ENCODE results near the gene MSMP. TPM values are rescaled to one million over a fixed set of nuclear protein-coding genes. Genes with fewer than 3 reads are reported as not detected.

The MSMP gene
- total RNA-seq, 2 donors from 2014 or later, result 2.1 TPM; not detected in 1

DNA sequence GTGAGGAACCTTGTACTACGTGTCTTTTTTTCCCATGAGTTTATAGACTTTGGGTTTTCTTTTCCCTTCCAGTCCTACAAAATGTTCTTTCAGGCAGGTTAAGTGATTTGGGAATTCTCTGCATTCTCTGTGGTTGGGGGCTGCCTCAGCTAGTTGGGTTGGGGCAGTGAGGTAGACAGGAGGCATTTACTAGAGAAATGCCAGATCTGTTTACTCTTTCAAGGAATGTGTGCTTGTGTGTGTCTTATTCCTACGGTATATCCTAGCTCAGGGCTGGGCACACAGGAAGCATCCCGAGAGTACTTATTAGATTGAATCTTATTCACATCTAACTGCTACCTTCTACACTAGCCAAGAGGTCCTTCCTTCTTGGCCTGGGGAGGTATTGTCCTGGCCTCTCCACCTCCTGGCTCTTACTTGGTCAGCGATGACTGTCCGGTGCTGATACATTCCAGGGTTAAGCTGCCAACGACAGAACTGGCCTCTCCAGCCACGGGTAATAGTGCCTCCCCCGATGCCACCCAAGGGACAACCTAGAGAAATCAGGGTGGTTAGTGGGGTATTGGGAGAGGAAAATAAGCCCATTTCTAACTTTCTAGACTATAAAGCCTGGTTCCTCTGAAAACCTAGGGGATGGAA, 10.1 kb downstream of the MSMP start:
- Histone ChIP-seq H3K27ac (no peak overlapping the region), H3K9me3 (no peaks in the 10 kb centered on the region), H3K27me3 (no peaks in the 10 kb centered on the region), H3K4me3 (no peak overlapping the region), H3K36me3 (peaks cover 6% of the 10 kb centered on the region), H3K4me1 (peaks cover 12% of the 10 kb centered on the region), H3K9ac (ENCODE audit: low read depth in 2 of 2, low read length in 2 of 2) (peak overlapping the region in 1 of 2 donors; percentile 26)
- DNase-seq, result no peak
- TF ChIP-seq CTCF (IDR thresholded peaks at IDR 0.05), result no peak
- intact Hi-C loops (cut with DNase I), result no loop called here

- Histone ChIP-seq H3K4me1 (peaks cover 12% of the 10 kb centered on the region), H3K27me3 (no peaks in the 10 kb centered on the region), H3K4me3 (no peak overlapping the region), H3K27ac (no peak overlapping the region), H3K9me3 (no peaks in the 10 kb centered on the region), H3K36me3 (peaks cover 6% of the 10 kb centered on the region), H3K9ac (ENCODE audit: low read depth in 2 of 2, low read length in 2 of 2) (no peak overlapping the region)
- no peak for TF ChIP-seq CTCF (IDR thresholded peaks at IDR 0.05)
- DNase-seq, result no peak
- intact Hi-C loops (cut with DNase I), result no loop called here
Observed at GRCh38 chr9:35743452-35743851, 10.6 kb downstream of the MSMP start.

DNA sequence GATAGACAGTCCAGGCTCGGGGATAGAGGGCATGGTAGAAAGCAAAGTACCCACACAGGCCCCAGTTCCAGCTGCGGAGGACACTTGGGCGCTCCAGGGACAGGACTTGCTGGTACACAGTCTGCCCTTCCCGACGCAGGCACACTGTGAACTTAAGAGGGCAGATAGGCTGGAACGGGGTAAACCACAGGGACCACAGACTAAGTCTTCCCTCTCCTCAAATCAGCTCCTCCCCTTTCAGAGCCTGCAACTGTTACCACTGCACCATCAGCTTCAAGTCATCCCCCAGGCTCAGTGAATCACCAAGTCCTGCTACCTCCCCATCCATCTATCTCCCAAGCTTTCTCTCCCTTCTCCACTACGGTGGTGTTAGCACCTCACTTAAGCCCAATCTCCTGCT, 12.3 kb downstream of the MSMP start:
- intact Hi-C loops (cut with DNase I), result no loop called here
- Histone ChIP-seq H3K4me3 (no peak overlapping the region), H3K27me3 (no peaks in the 10 kb centered on the region), H3K27ac (no peak overlapping the region), H3K4me1 (peaks cover 9% of the 10 kb centered on the region), H3K9ac (ENCODE audit: low read depth in 2 of 2, low read length in 2 of 2) (no peak overlapping the region), H3K36me3 (peaks cover 14% of the 10 kb centered on the region), H3K9me3 (no peaks in the 10 kb centered on the region)
- TF ChIP-seq CTCF (IDR thresholded peaks at IDR 0.05), result no peak
- no peak for DNase-seq

DNA sequence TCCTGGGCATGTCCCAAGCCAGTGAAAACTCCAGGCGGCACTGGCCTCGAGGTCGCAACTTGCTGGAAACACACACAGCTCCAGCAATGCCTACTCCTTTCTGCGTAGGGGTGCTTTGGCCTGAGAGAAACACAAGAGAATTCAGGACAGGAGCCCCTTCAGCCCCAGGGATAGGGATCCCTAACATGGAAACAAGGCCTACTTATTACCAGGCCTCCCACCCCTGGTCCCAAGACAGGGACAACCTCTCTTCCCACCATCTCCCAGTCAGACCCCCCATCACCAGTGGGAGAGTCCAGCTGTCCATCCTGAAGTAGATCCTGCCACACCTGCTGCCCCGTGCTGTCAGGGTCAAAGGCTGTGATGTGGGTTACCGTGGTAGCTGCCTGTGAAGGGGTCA, 13.8 kb downstream of the MSMP start:
- Histone ChIP-seq H3K36me3 (peaks cover 21% of the 10 kb centered on the region), H3K4me1 (no peaks in the 10 kb centered on the region), H3K27me3 (no peaks in the 10 kb centered on the region), H3K9ac (ENCODE audit: low read depth in 2 of 2, low read length in 2 of 2) (no peak overlapping the region), H3K27ac (no peak overlapping the region), H3K4me3 (no peak overlapping the region), H3K9me3 (no peaks in the 10 kb centered on the region)
- no peak for DNase-seq
- TF ChIP-seq CTCF (IDR thresholded peaks at IDR 0.05), result no peak
- intact Hi-C loops (cut with DNase I), result no loop called here

GRCh38 chr9:35738924-35739323, 15.2 kb downstream of the MSMP start:
- Histone ChIP-seq H3K4me3 (no peak overlapping the region), H3K9ac (ENCODE audit: low read depth in 2 of 2, low read length in 2 of 2) (no peak overlapping the region), H3K27me3 (no peaks in the 10 kb centered on the region), H3K4me1 (peaks cover 6% of the 10 kb centered on the region), H3K27ac (no peak overlapping the region), H3K36me3 (peaks cover 24% of the 10 kb centered on the region), H3K9me3 (no peaks in the 10 kb centered on the region)
- DNase-seq, result no peak
- no peak for TF ChIP-seq CTCF (IDR thresholded peaks at IDR 0.05)
- intact Hi-C loops (cut with DNase I), result no loop called here
